Smooth muscle cell (in vitro differentiated cells): ENCODE results near the gene PSMB2. TPM values are rescaled to one million over a fixed set of nuclear protein-coding genes. Genes with fewer than 3 reads are reported as not detected.

Source experiments
- DNase-seq: peaks from one replicate; lab custom pipeline; 2025; ENCODE audit not compliant: unreplicated experiment; lab: John Stamatoyannopoulos, UW
- H2AFZ ChIP-seq: fragments of 200-600 bp; sonication (generic); 2 replicates; pipeline ENCODE4 v1.6.0; 2016; ENCODE audit warnings: antibody characterized with exemption, low read depth, mild to moderate bottlenecking
- H3F3A ChIP-seq: fragments of 200-600 bp; sonication (generic); 2 replicates; pipeline ENCODE4 v1.6.0; 2017; ENCODE audit warnings: antibody characterized with exemption, low read depth
- H3K27ac ChIP-seq: fragments of 200-600 bp; sonication (generic); 2 replicates; pipeline ENCODE4 v1.5.1; 2016; ENCODE audit warnings: low read depth, mild to moderate bottlenecking
- H3K27me3 ChIP-seq: fragments of 200-600 bp; sonication (generic); 2 replicates; pipeline ENCODE4 v1.6.1; 2016; ENCODE audit warnings: low read depth, mild to moderate bottlenecking
- H3K36me3 ChIP-seq: fragments of 200-600 bp; sonication (generic); 2 replicates; pipeline ENCODE4 v1.5.1; 2016; ENCODE audit warnings: low read depth
- H3K4me1 ChIP-seq: fragments of 200-600 bp; sonication (generic); 2 replicates; pipeline ENCODE4 v1.5.1; 2016; ENCODE audit warnings: low read depth
- H3K4me2 ChIP-seq: fragments of 200-600 bp; sonication (generic); 2 replicates; pipeline ENCODE4 v1.6.0; 2016; ENCODE audit warnings: mild to moderate bottlenecking
- H3K4me3 ChIP-seq: fragments of 200-600 bp; sonication (generic); 2 replicates; pipeline ENCODE4 v1.5.1; 2016; ENCODE audit warnings: mild to moderate bottlenecking
- H3K79me2 ChIP-seq: fragments of 200-600 bp; sonication (generic); 2 replicates; pipeline ENCODE4 v1.6.0; 2016; ENCODE audit warnings: low read depth, mild to moderate bottlenecking
- H3K9ac ChIP-seq: fragments of 200-600 bp; sonication (generic); 2 replicates; pipeline ENCODE4 v1.6.0; 2016; ENCODE audit warnings: low read depth
- H3K9me3 ChIP-seq: fragments of 200-600 bp; sonication (generic); replicated peaks from 2 replicates; pipeline ENCODE4 v1.5.1; 2016; ENCODE audit warnings: low read depth
- H4K20me1 ChIP-seq: fragments of 200-600 bp; sonication (generic); 2 replicates; pipeline ENCODE4 v1.6.0; 2016; ENCODE audit warnings: low read depth
- whole genome bisulfite sequencing: methylation state at CpG from one replicate; pipeline ENCODE4 v1.1.7; 2016; ENCODE audit warnings: low lambda C conversion rate; 5-methylcytosine and 5-hydroxymethylcytosine counted together
- polyA plus RNA-seq: library from polyadenylated mRNA; unstranded; fragments of >200 nt; fragmentation: Nextera tagmentation; extraction: Ambion mirVana; gene quantifications from 2 replicates; pipeline ENCODE4 v1.2.1, GENCODE V29; 2016
- total RNA-seq: library from RNA; depleted of rRNA; stranded (reverse); fragments of >200 nt; gene quantifications from 2 replicates; pipeline ENCODE4 v1.2.3, GENCODE V29; 2014
- TF ChIP-seq, protein P1 (sequence below): fragments of 200-600 bp; sonication (generic); IDR thresholded peaks from 2 replicates; pipeline ENCODE4 v1.5.1; 2017; ENCODE audit warnings: borderline replicate concordance, mild to moderate bottlenecking, antibody characterized with exemption; ENCODE audit not compliant: insufficient read depth, poor library complexity, severe bottlenecking

Gene PSMB2
- total and polyA plus RNA-seq, 2 experiments from 2014 or later: 51.6 to 110 TPM

DNA sequence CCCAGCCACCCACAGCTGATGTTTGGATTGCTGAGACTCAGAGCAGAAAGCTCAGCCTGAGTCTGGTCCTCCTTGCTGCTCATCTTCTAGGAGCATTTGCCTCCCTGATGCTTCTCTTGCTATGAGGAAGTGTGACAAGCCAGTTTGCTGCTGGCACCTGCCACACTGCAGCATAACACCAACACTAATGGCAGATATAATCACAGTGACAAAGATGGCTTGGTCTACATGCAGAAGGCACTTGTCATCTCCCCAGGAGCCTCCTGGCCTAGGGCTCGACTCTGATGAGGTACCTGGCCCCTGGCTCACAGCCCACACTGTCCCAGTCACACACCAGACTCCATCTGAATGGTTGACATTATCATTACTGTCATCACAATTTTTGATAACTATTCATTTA lies 13.9 kb upstream of the PSMB2 start:
- DNase-seq: no peak
- no peak overlapping the region for H3K27ac ChIP-seq
- H3K36me3 ChIP-seq: no peaks in the 10 kb centered on the region
- 52% methylated on average over 1 of the region's 1 CpG for WGBS
- H3K4me1 ChIP-seq: no peaks in the 10 kb centered on the region
- H3K4me2 ChIP-seq: no peak overlapping the region
- H2AFZ ChIP-seq: no peak overlapping the region
- no peaks in the 10 kb centered on the region for H3K79me2 ChIP-seq
- H3K9ac ChIP-seq: no peak overlapping the region
- H4K20me1 ChIP-seq: no peaks in the 10 kb centered on the region
- no peak overlapping the region for H3K4me3 ChIP-seq
- TF ChIP-seq, protein P1, sequence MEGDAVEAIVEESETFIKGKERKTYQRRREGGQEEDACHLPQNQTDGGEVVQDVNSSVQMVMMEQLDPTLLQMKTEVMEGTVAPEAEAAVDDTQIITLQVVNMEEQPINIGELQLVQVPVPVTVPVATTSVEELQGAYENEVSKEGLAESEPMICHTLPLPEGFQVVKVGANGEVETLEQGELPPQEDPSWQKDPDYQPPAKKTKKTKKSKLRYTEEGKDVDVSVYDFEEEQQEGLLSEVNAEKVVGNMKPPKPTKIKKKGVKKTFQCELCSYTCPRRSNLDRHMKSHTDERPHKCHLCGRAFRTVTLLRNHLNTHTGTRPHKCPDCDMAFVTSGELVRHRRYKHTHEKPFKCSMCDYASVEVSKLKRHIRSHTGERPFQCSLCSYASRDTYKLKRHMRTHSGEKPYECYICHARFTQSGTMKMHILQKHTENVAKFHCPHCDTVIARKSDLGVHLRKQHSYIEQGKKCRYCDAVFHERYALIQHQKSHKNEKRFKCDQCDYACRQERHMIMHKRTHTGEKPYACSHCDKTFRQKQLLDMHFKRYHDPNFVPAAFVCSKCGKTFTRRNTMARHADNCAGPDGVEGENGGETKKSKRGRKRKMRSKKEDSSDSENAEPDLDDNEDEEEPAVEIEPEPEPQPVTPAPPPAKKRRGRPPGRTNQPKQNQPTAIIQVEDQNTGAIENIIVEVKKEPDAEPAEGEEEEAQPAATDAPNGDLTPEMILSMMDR: no peak
- H3F3A ChIP-seq: no peaks in the 10 kb centered on the region
- H3K27me3 ChIP-seq: peaks cover 39% of the 10 kb centered on the region
- H3K9me3 ChIP-seq: no peaks in the 10 kb centered on the region

DNA sequence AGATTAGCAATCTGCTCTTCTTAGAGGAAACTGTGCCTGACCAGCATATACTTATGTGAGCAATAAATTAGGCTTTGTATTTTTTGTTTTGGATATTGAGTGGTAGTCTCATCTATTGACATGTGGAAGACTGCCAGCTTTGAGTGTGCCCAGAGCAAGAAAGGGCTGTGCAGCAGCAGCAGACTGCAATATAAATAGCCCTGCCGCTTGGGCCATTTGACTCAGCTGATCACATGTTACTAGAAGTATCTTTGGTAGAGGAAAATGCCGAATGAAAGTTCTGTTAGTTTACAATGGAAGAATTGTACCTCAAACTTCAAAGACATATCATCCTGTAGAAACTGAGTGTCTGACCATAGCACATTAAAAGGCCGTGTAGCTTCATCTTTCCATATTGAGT lies 9.1 kb upstream of the PSMB2 start:
- DNase-seq: no peak
- no peaks in the 10 kb centered on the region for H3K9me3 ChIP-seq
- peaks cover 48% of the 10 kb centered on the region for H3K27me3 ChIP-seq
- no peaks in the 10 kb centered on the region for H3F3A ChIP-seq
- H2AFZ ChIP-seq: no peak overlapping the region
- no peak overlapping the region for H3K4me2 ChIP-seq
- no peak overlapping the region for H3K9ac ChIP-seq
- no peaks in the 10 kb centered on the region for H4K20me1 ChIP-seq
- no peaks in the 10 kb centered on the region for H3K79me2 ChIP-seq
- 79% methylated on average over 3 of the region's 3 CpGs for WGBS
- no peaks in the 10 kb centered on the region for H3K4me1 ChIP-seq
- H3K4me3 ChIP-seq: no peak overlapping the region
- TF ChIP-seq, protein P1: no peak
- H3K27ac ChIP-seq: no peak overlapping the region
- no peaks in the 10 kb centered on the region for H3K36me3 ChIP-seq

DNA sequence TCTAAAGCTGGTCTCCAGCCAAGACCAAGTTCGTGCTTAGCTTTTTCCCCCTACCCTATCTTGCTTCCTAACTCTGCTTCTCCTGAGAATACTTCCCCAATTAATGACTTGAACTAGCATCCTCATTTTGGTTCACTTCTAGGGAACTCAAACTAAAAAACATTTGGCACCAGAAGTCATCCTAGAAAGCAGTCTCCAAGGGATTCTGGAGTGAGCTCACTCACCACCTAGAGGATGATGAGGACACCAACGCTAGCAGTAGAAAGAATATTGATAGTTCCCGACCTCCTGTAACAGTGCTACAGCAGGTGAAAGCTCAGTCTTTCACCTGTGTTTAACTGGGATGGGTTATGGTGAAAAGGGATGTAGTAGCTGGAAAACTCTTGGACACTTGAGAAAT lies 4.7 kb upstream of the PSMB2 start:
- TF ChIP-seq, protein P1: no peak
- no peaks in the 10 kb centered on the region for H4K20me1 ChIP-seq
- H3K36me3 ChIP-seq: no peaks in the 10 kb centered on the region
- no peak overlapping the region for H3K27ac ChIP-seq
- WGBS: 45% methylated on average over 3 of the region's 3 CpGs
- H3F3A ChIP-seq: no peaks in the 10 kb centered on the region
- no peak for DNase-seq
- H2AFZ ChIP-seq: no peak overlapping the region
- no peak overlapping the region for H3K4me3 ChIP-seq
- H3K9ac ChIP-seq: no peak overlapping the region
- no peak overlapping the region for H3K4me2 ChIP-seq
- H3K9me3 ChIP-seq: no peaks in the 10 kb centered on the region
- H3K79me2 ChIP-seq: peaks cover 3% of the 10 kb centered on the region
- peaks cover 39% of the 10 kb centered on the region for H3K27me3 ChIP-seq
- H3K4me1 ChIP-seq: no peaks in the 10 kb centered on the region

DNA sequence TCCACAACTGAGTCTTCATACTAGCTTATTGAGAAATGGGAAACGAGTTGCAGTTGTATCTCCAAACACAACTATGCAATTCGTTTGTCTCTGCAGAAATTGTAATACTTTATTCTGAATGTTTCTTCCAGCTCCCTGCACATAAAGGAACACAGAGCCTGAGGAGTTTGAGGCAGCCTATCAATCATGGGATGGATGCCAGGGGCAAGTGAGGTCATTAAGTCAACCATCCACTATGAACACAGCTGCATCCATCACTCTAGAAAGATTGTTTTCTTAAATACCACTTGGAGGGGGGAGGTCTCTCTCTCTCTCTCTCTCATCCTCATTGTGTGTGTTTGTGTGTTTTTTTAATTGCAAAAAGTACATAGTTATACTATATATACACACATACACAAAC lies 2.9 kb upstream of the PSMB2 start:
- no peaks in the 10 kb centered on the region for H3K9me3 ChIP-seq

More for the DNA sequence above, 2.9 kb upstream of the PSMB2 start:
- no peak overlapping the region for H2AFZ ChIP-seq
- no peak overlapping the region for H3K9ac ChIP-seq
- H3K27me3 ChIP-seq: peaks cover 30% of the 10 kb centered on the region
- peaks cover 21% of the 10 kb centered on the region for H3K79me2 ChIP-seq
- peaks cover 3% of the 10 kb centered on the region for H3F3A ChIP-seq
- peaks cover 4% of the 10 kb centered on the region for H4K20me1 ChIP-seq
- H3K4me1 ChIP-seq: peaks cover 8% of the 10 kb centered on the region
- 53% methylated on average over 2 of the region's 2 CpGs for WGBS
- no peak for DNase-seq
- H3K4me3 ChIP-seq: no peak overlapping the region
- no peaks in the 10 kb centered on the region for H3K36me3 ChIP-seq
- TF ChIP-seq, protein P1: no peak
- no peak overlapping the region for H3K4me2 ChIP-seq
- H3K27ac ChIP-seq: no peak overlapping the region
